WERI-Rb-1 (cell line): Measurements from ENCODE around the gene TRIO.

Source experiments
- DNase-seq: peaks from one replicate; pipeline ENCODE4 v3.0.0-alpha.2; 2020
- H3K27ac ChIP-seq: fragments of 250-450 bp; sonication (Bioruptor Pico); 2 replicates; pipeline ENCODE4 v1.5.1; 2020; ENCODE audit warnings: mild to moderate bottlenecking, moderate library complexity
- H3K27me3 ChIP-seq: fragments of 250-450 bp; sonication (Bioruptor Pico); 2 replicates; pipeline ENCODE4 v1.5.1; 2021; ENCODE audit warnings: mild to moderate bottlenecking, low read depth, moderate library complexity; ENCODE audit not compliant: insufficient read depth, severe bottlenecking
- H3K36me3 ChIP-seq: fragments of 250-450 bp; sonication (Bioruptor Pico); 2 replicates; pipeline ENCODE4 v1.5.1; 2020; ENCODE audit warnings: mild to moderate bottlenecking, moderate library complexity
- H3K4me3 ChIP-seq: 2 replicates; pipeline ENCODE4 v1.5.1; 2011; ENCODE audit warnings: low read depth, mild to moderate bottlenecking, control low read depth, low read length
- H3K9me3 ChIP-seq: fragments of 250-450 bp; sonication (Bioruptor Pico); 2 replicates; pipeline ENCODE4 v1.5.1; 2021; ENCODE audit warnings: mild to moderate bottlenecking, moderate library complexity; ENCODE audit not compliant: severe bottlenecking
- CTCF ChIP-seq: IDR thresholded peaks from 2 replicates; pipeline ENCODE4 v1.5.1; 2011; ENCODE audit warnings: low read depth, mild to moderate bottlenecking, control low read depth, inconsistent platforms, low read length

TRIO gene

GRCh38 chr5:14125262-14125661 lies 17.9 kb upstream of the TRIO start:
- no peak for TF ChIP-seq CTCF
- DNase-seq: no peak
- Histone ChIP-seq H3K27me3 (peaks cover 38% of the 10 kb centered on the region), H3K36me3 (no peaks in the 10 kb centered on the region), H3K4me3 (no peak overlapping the region), H3K9me3 (no peaks in the 10 kb centered on the region), H3K27ac (no peak overlapping the region)

- DNase-seq: no peak
- TF ChIP-seq CTCF: no peak
Measured at GRCh38 chr5:14127587-14127986, 15.6 kb upstream of the TRIO start.

GRCh38 chr5:14128079-14128478 lies 15.1 kb upstream of the TRIO start:
- Histone ChIP-seq H3K4me3 (no peak overlapping the region), H3K9me3 (no peaks in the 10 kb centered on the region), H3K27ac (no peak overlapping the region), H3K36me3 (no peaks in the 10 kb centered on the region), H3K27me3 (peaks cover 64% of the 10 kb centered on the region)
- no peak for TF ChIP-seq CTCF
- no peak for DNase-seq

More at GRCh38 chr5:14127587-14127986, 15.6 kb upstream of the TRIO start:
- Histone ChIP-seq H3K9me3 (no peaks in the 10 kb centered on the region), H3K36me3 (no peaks in the 10 kb centered on the region), H3K4me3 (no peak overlapping the region), H3K27me3 (peaks cover 59% of the 10 kb centered on the region), H3K27ac (no peak overlapping the region)

GRCh38 chr5:14129123-14129522 lies 14.0 kb upstream of the TRIO start:
- no peaks in the 10 kb centered on the region for H3K9me3 ChIP-seq
- TF ChIP-seq CTCF: no peak
- DNase-seq: no peak
- no peak overlapping the region for H3K4me3 ChIP-seq
- no peaks in the 10 kb centered on the region for H3K36me3 ChIP-seq
- no peak overlapping the region for H3K27ac ChIP-seq
- H3K27me3 ChIP-seq: peaks cover 73% of the 10 kb centered on the region

GRCh38 chr5:14131855-14132503 lies 11.2 kb upstream of the TRIO start:
- H3K9me3 ChIP-seq: no peaks in the 10 kb centered on the region
- peaks cover 89% of the 10 kb centered on the region for H3K27me3 ChIP-seq
- no peaks in the 10 kb centered on the region for H3K36me3 ChIP-seq
- TF ChIP-seq CTCF: no peak
- DNase-seq: no peak
- no peak overlapping the region for H3K27ac ChIP-seq
- H3K4me3 ChIP-seq: no peak overlapping the region

- Histone ChIP-seq H3K27ac (no peak overlapping the region), H3K27me3 (peaks cover 79% of the 10 kb centered on the region), H3K4me3 (no peak overlapping the region), H3K36me3 (no peaks in the 10 kb centered on the region), H3K9me3 (no peaks in the 10 kb centered on the region)
- no peak for DNase-seq
- TF ChIP-seq CTCF: no peak
Measured at GRCh38 chr5:14133394-14133793, 9.7 kb upstream of the TRIO start.
